Suprapubic skin (tissue), 3 donors: ENCODE data around the gene IL1R1.

Experiments
- CTCF ChIP-seq, 2 donors: fragments of 200-600 bp in 1 of 2; fragments of 450-650 bp in 1 of 2; sonication (generic) in 1 of 2; IDR thresholded peaks; one replicate each; pipeline ENCODE4 v1.5.1; 2016 to 2019; ENCODE audit warnings: antibody characterized with exemption in 2 of 2, mild to moderate bottlenecking in 1 of 2, moderate library complexity in 1 of 2
- EP300 ChIP-seq: sonication (generic); formaldehyde crosslinking; IDR thresholded peaks from one replicate; pipeline ENCODE4 v1.6.1; 2017; ENCODE audit warnings: antibody characterized with exemption

DNA sequence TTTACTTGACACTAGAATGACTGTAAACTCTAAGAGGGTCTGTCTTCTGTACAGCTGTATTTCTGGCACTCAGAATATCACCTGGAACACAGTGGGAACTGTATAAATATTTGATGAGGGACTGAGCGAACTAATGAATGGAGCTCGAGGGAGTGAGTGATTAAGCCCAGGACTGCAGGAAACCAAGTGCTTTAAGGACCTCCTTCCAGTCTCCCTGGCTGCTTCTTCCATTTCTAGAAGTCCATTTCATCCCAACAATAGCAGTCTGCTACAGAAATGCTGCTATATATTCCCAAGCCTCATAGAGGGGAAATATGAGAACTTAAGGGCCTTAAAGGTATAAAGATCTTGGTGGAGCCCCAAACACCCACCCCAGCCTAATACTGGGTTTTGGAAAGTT lies 41.5 kb downstream of the IL1R1 start:
- TF ChIP-seq CTCF (IDR thresholded peaks at IDR 0.05) = no peak
- no peak for TF ChIP-seq EP300
